ENCODE data around the gene TGM5. TPM values are rescaled to one million over a fixed set of nuclear protein-coding genes. Genes with fewer than 3 reads are reported as not detected.

TGM5 gene
- total and polyA plus RNA-seq, 9 donors: 0.05 to 0.13 (median 0.10) TPM; not detected in 2

DNA sequence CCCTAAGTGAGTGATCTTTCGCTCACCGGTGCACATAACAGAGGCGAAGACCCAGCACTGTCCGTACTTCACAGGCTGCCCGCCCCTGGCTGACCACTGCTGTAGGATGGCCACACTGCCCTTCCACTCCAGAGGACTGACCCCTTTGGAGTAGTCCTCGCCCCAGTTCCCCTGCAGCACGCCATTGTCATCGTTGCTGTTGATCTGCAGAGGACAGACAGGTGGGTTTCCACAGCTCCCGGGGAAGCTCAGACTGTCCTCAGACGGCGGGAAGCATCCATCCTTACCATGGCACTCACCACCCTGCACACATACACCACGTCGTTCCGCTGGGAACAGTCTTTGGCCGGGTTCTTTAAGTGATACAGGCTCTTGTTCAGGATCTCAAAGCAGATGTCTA is 20.5 kb upstream of the TGM5 start:
- H3K4me3 ChIP-seq (ENCODE audit: low read length): no peak overlapping the region
- no peaks in the 10 kb centered on the region for H3K4me1 ChIP-seq (ENCODE audit: control insufficient read depth, insufficient read depth, low read length)
- no peaks in the 10 kb centered on the region for H3K9me3 ChIP-seq (replicated peaks; ENCODE audit: control insufficient read depth, low read depth, low read length)
- peaks cover 8% of the 10 kb centered on the region for H3K27me3 ChIP-seq (ENCODE audit: control insufficient read depth, insufficient read depth, low read length)
- H3K27ac ChIP-seq (ENCODE audit: low read length): no peak overlapping the region
- DNase-seq: no peak
- no peaks in the 10 kb centered on the region for H3K36me3 ChIP-seq (ENCODE audit: control insufficient read depth, insufficient read depth, low read length)
- WGBS (ENCODE audit: insufficient coverage): 81% methylated on average over 11 of the region's 15 CpGs

DNA sequence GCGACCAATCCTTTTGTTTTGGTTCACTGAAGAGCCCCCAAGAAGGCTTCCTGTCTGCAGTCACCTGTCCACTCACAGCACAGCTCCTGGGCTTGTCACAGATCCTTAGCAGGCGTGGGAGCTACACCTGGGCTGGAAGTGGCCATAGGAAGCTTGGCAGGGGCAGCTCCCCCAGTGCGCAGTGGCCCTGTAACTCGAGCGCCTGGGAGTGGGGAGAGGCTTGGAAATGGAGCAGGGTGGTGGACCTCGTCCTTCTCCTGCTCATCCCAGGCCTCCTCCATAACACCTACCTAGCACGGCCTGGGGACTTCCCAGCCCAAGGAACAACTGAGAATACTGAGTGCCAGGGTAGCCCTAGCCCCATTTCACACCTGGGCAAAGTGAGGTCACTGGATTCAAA is 19.3 kb upstream of the TGM5 start:
- H3K27ac ChIP-seq (ENCODE audit: low read length): no peak overlapping the region
- WGBS (ENCODE audit: insufficient coverage): 49% methylated on average over 3 of the region's 7 CpGs

DNA sequence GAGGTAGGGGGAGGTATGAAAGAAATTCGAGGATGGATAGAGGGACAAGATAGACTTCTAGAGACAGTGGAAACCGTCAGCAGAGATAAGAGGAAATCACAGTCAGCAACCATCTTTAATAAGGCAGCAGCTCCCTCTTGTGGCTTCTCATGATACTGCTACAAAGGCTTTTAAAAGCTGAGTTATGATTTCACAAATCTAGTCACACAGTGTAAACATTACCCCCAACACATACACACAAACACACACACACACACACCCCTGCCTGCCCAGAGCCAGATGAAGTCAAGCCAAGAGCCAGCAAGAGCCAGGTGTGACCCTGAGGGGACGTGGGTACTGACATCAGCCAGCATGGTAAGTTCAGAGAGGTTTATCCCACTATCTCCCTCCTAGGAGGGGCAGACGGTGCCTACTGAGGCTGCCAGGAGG is 18.9 kb upstream of the TGM5 start:
- peaks cover 5% of the 10 kb centered on the region for H3K27me3 ChIP-seq (ENCODE audit: control insufficient read depth, insufficient read depth, low read length)
- no peaks in the 10 kb centered on the region for H3K4me1 ChIP-seq (ENCODE audit: control insufficient read depth, insufficient read depth, low read length)
- H3K27ac ChIP-seq (ENCODE audit: low read length): no peak overlapping the region
- WGBS (ENCODE audit: insufficient coverage): 0% methylated on average over 2 of the region's 4 CpGs
- H3K36me3 ChIP-seq (ENCODE audit: control insufficient read depth, insufficient read depth, low read length): no peaks in the 10 kb centered on the region
- DNase-seq: peak; percentile 75
- no peaks in the 10 kb centered on the region for H3K9me3 ChIP-seq (replicated peaks; ENCODE audit: control insufficient read depth, low read depth, low read length)
- no peak overlapping the region for H3K4me3 ChIP-seq (ENCODE audit: low read length)

More for the DNA sequence above, 19.3 kb upstream of the TGM5 start:
- no peaks in the 10 kb centered on the region for H3K36me3 ChIP-seq (ENCODE audit: control insufficient read depth, insufficient read depth, low read length)
- DNase-seq: no peak
- H3K27me3 ChIP-seq (ENCODE audit: control insufficient read depth, insufficient read depth, low read length): peaks cover 5% of the 10 kb centered on the region
- no peaks in the 10 kb centered on the region for H3K9me3 ChIP-seq (replicated peaks; ENCODE audit: control insufficient read depth, low read depth, low read length)
- no peaks in the 10 kb centered on the region for H3K4me1 ChIP-seq (ENCODE audit: control insufficient read depth, insufficient read depth, low read length)
- H3K4me3 ChIP-seq (ENCODE audit: low read length): no peak overlapping the region

DNA sequence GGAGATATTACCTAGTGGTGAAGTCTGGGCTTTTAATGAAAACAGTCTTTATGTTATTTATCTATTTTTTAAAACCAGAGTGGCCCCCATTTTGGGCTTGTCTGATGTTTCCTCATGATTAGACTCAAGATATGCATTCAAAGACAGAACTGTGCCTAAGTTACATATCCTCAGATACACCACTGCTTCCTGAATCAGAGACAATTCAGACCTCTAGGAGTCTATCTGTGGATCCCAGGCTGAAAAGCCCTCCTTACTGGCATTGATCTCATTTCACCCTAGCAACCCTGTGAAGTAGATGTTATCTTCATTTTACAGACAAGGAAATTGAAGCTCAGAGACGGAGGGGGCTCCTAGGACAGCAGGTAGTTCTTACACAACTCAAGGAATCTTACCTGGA is 16.8 kb upstream of the TGM5 start:
- Histone ChIP-seq H3K9me3 (replicated peaks; ENCODE audit: control insufficient read depth, low read depth, low read length) (no peaks in the 10 kb centered on the region), H3K4me3 (ENCODE audit: low read length) (no peak overlapping the region), H3K4me1 (ENCODE audit: control insufficient read depth, insufficient read depth, low read length) (no peaks in the 10 kb centered on the region), H3K27ac (ENCODE audit: low read length) (no peak overlapping the region), H3K36me3 (ENCODE audit: control insufficient read depth, insufficient read depth, low read length) (no peaks in the 10 kb centered on the region), H3K27me3 (ENCODE audit: control insufficient read depth, insufficient read depth, low read length) (peaks cover 5% of the 10 kb centered on the region)
- no CpG with 5 or more reads among the region's 1 CpG for WGBS (ENCODE audit: insufficient coverage)
- no peak for DNase-seq

DNA sequence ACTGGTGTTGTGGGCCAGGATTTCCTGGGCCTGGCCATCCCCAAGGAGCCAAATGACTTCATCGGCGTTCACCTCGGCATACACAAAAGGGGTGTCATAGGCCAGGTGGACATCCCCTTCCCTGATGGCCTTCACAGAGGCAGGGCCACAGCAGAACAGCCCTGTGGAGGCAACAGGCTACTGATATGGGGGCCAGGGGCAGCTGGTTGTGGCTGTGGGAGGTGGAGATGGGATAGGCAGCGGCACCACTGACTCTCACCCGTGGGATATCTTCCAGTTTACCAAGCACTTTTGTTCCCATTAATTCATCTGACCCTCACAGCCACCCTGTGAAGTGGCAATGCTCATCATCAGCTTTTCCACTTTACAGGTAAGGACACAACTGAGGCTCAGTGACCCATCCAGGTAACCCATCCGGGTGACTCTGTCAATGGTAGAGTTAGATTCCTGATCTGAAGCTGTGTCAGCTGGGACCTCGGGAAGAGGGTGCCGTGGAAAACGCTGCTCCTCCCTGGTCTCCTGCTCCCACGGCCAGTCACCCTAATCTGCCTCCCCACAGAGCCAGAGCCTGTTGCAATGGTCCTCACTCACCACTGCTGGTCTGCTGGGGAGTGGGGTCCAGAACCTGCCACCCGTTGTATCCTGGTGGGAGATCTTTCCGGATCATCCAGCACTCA is 15.3 kb upstream of the TGM5 start:
- Histone ChIP-seq H3K4me3 (ENCODE audit: low read length) (no peak overlapping the region), H3K27me3 (ENCODE audit: control insufficient read depth, insufficient read depth, low read length) (peaks cover 2% of the 10 kb centered on the region), H3K27ac (ENCODE audit: low read length) (no peak overlapping the region), H3K9me3 (replicated peaks; ENCODE audit: control insufficient read depth, low read depth, low read length) (no peaks in the 10 kb centered on the region), H3K4me1 (ENCODE audit: control insufficient read depth, insufficient read depth, low read length) (no peaks in the 10 kb centered on the region), H3K36me3 (ENCODE audit: control insufficient read depth, insufficient read depth, low read length) (no peaks in the 10 kb centered on the region)
- no peak for DNase-seq
- WGBS (ENCODE audit: insufficient coverage): 87% methylated on average over 6 of the region's 12 CpGs

DNA sequence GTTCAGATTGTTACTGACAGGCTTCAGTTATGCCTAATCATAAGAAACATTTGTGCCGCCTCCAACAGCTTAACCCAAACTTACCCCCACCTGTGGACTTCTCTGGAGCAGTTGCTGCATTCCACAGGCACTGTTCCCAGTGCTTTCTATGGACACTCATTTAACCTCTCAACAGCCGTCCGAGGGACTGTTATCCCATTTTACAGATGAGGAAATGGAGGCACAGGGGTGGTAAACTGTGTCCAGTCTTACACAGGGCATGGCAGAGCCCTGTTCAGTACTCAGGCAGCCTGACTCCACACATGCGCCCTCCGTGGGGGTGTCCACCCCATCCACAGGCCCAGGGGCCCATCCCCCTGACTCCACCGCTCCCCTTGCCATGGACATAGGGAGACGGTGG is 14.3 kb upstream of the TGM5 start:
- Histone ChIP-seq H3K4me1 (ENCODE audit: control insufficient read depth, insufficient read depth, low read length) (peaks cover 3% of the 10 kb centered on the region), H3K4me3 (ENCODE audit: low read length) (no peak overlapping the region), H3K9me3 (replicated peaks; ENCODE audit: control insufficient read depth, low read depth, low read length) (no peaks in the 10 kb centered on the region), H3K27ac (ENCODE audit: low read length) (no peak overlapping the region), H3K27me3 (ENCODE audit: control insufficient read depth, insufficient read depth, low read length) (no peaks in the 10 kb centered on the region), H3K36me3 (ENCODE audit: control insufficient read depth, insufficient read depth, low read length) (no peaks in the 10 kb centered on the region)
- peak; percentile 25 for DNase-seq
- WGBS (ENCODE audit: insufficient coverage): 71% methylated on average over 1 of the region's 7 CpGs

DNA sequence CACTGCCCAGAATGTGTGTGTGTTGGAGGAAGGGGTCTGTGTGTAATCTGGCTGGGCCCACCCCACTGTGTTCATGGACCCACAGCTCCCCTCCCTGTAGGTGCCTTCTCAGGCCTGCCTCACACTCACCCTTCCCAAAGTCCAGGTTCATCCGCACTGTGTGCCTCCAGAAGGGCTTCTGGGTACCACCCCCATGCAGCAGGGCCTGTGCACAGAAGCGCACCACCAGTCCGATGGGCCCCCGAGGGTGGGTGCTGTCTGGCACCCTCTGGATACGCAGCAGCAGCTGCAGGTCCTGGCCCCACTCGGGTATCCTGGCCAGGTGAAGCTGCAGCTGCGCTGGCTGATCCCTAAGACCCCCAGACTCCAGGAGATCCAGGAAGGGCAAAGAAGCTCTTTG is 12.8 kb upstream of the TGM5 start:
- no peaks in the 10 kb centered on the region for H3K36me3 ChIP-seq (ENCODE audit: control insufficient read depth, insufficient read depth, low read length)
- H3K27ac ChIP-seq (ENCODE audit: low read length): no peak overlapping the region
- DNase-seq: no peak
- no peaks in the 10 kb centered on the region for H3K27me3 ChIP-seq (ENCODE audit: control insufficient read depth, insufficient read depth, low read length)
- 72% methylated on average over 4 of the region's 7 CpGs for WGBS (ENCODE audit: insufficient coverage)
- H3K4me3 ChIP-seq (ENCODE audit: low read length): no peak overlapping the region
- H3K4me1 ChIP-seq (ENCODE audit: control insufficient read depth, insufficient read depth, low read length): peaks cover 4% of the 10 kb centered on the region
- H3K9me3 ChIP-seq (replicated peaks; ENCODE audit: control insufficient read depth, low read depth, low read length): no peaks in the 10 kb centered on the region

DNA sequence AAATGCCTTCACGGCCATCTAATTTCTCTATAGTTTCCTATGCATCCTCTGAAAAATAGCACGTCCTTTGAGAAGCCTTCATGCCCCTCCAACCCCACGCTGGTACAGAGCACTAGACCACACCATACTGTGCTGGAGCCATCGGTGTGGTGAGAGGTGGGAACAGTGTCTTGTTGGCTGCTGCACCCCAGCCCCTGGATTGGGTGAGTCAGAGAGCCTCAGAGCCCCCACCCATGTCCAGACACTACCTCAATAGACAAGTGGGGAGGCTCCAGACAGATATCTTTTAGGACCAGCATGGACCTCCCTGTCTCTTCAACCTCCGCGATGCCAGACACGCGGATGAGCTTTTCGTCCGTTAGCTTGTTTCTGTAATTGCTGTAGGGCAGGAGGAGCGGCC is 12.1 kb upstream of the TGM5 start:
- WGBS (ENCODE audit: insufficient coverage): 83% methylated on average over 1 of the region's 11 CpGs
- H3K27me3 ChIP-seq (ENCODE audit: control insufficient read depth, insufficient read depth, low read length): no peaks in the 10 kb centered on the region

DNA sequence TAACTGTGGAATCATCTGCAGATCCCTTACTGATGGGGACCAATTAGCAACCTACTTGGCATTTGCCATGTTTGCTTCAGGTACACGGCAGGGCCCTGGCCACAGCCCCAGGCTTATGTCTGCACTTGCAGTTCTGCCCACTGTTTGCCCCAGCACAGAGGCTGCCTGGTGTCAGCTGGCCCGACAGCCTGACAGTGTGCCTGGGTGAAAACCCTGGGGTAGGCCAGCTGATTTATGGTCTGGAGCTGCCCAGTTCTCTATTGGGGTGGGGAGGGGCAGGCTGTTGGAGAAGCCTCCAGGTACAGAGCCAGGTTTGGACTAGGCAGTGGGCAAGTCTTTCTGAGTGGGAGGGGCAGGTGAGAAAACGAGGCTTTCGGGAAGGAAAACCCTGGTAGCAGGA is 11.2 kb upstream of the TGM5 start:
- H3K4me1 ChIP-seq (ENCODE audit: control insufficient read depth, insufficient read depth, low read length): peaks cover 13% of the 10 kb centered on the region
- H3K36me3 ChIP-seq (ENCODE audit: control insufficient read depth, insufficient read depth, low read length): no peaks in the 10 kb centered on the region
- no peak for DNase-seq
- no peaks in the 10 kb centered on the region for H3K9me3 ChIP-seq (replicated peaks; ENCODE audit: control insufficient read depth, low read depth, low read length)
- H3K4me3 ChIP-seq (ENCODE audit: low read length): no peak overlapping the region
- no peaks in the 10 kb centered on the region for H3K27me3 ChIP-seq (ENCODE audit: control insufficient read depth, insufficient read depth, low read length)
- no peak overlapping the region for H3K27ac ChIP-seq (ENCODE audit: low read length)
- WGBS (ENCODE audit: insufficient coverage): 41% methylated on average over 4 of the region's 4 CpGs

More for the DNA sequence above, 12.1 kb upstream of the TGM5 start:
- DNase-seq: no peak
- Histone ChIP-seq H3K4me1 (ENCODE audit: control insufficient read depth, insufficient read depth, low read length) (peaks cover 6% of the 10 kb centered on the region), H3K4me3 (ENCODE audit: low read length) (no peak overlapping the region), H3K36me3 (ENCODE audit: control insufficient read depth, insufficient read depth, low read length) (no peaks in the 10 kb centered on the region), H3K9me3 (replicated peaks; ENCODE audit: control insufficient read depth, low read depth, low read length) (no peaks in the 10 kb centered on the region), H3K27ac (ENCODE audit: low read length) (no peak overlapping the region)

DNA sequence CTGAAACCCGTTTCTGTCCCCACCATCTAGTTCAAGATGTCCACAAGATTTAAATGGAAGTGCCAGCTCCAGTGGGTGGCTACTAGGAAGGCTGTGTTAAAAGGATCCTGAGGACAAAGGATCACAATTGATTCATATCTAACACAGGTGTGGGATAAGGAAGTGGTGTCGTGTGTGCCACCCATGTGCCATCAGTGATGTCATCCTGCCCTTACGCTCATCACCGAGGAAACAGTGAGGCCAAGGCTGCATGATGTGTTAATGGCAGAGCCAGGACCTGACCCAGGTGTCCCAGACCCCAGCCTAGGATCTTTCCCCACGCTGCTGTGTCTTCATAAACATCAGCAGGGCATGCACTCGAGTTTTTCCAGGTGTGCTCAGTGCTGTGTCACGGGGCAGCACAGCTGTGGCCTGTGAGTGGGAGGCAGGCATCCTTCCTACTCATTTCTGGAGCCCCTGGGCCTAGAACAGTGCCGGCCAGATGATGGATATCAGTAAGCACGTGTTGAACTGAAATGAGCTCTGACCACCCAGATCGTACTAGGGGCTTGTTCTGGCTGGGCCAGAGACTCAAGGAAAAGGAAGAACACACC is 10.6 kb upstream of the TGM5 start:
- Histone ChIP-seq H3K9me3 (replicated peaks; ENCODE audit: control insufficient read depth, low read depth, low read length) (peaks cover 2% of the 10 kb centered on the region), H3K4me3 (ENCODE audit: low read length) (no peak overlapping the region), H3K27ac (ENCODE audit: low read length) (no peak overlapping the region), H3K27me3 (ENCODE audit: control insufficient read depth, insufficient read depth, low read length) (no peaks in the 10 kb centered on the region), H3K36me3 (ENCODE audit: control insufficient read depth, insufficient read depth, low read length) (no peaks in the 10 kb centered on the region), H3K4me1 (ENCODE audit: control insufficient read depth, insufficient read depth, low read length) (peaks cover 13% of the 10 kb centered on the region)
- WGBS (ENCODE audit: insufficient coverage): 66% methylated on average over 7 of the region's 10 CpGs
- DNase-seq: no peak
